ENCODE data around the gene SLC9A5. TPM values are rescaled to one million over a fixed set of nuclear protein-coding genes. Genes with fewer than 3 reads are reported as not detected.

The SLC9A5 gene
- 2.8 TPM for total RNA-seq
- long read RNA-seq, partial matches to known transcripts = 3 of 5 reads
- long read RNA-seq, other reads (novel, unspliced or antisense) = 2 of 5 reads

- intact Hi-C loops (cut with DNase I) = no loop called here
- peak within 1 kb of the TSS; percentile 99 for H3K4me3 ChIP-seq
- no peaks in the 10 kb centered on the region for H3K9me3 ChIP-seq
- H3K4me1 ChIP-seq = peaks cover 46% of the 10 kb centered on the region
- TF ChIP-seq CTCF (IDR thresholded peaks at IDR 0.05) = no peak
- DNase-seq (peak; percentile 54), ATAC-seq (no peak)
- H3K36me3 ChIP-seq = no peaks in the 10 kb centered on the region
- peaks cover 11% of the 10 kb centered on the region for H3K27me3 ChIP-seq (ENCODE audit: low read depth)
- H3K27ac ChIP-seq = peak within 1 kb of the TSS; percentile 93
Measured at GRCh38 chr16:67248401-67249177, at the start of gene SLC9A5. Gene SLC9A5 (plus strand): TSS chr16:67248979. CDS start chr16:67249015, 36 bp downstream.

GRCh38 chr16:67199011-67199807 is 49.6 kb upstream of the SLC9A5 start, which contains the start of gene ELMO3:
Gene ELMO3 (plus strand): TSS chr16:67199131. CDS start chr16:67199327, 196 bp downstream.
- Histone ChIP-seq H3K4me1 (peaks cover 15% of the 10 kb centered on the region), H3K27me3 (ENCODE audit: low read depth) (no peaks in the 10 kb centered on the region), H3K36me3 (peaks cover 81% of the 10 kb centered on the region), H3K4me3 (peak within 1 kb of the TSS; percentile 58), H3K9me3 (no peaks in the 10 kb centered on the region), H3K27ac (peak within 1 kb of the TSS; percentile 71)
- intact Hi-C loops (cut with DNase I) = no loop called here
- TF ChIP-seq CTCF (IDR thresholded peaks at IDR 0.05) = peak; percentile 42
- DNase-seq (peak; percentile 77), ATAC-seq (peak; percentile 87 to 92)

- DNase-seq (no peak), ATAC-seq (peak; percentile 37 to 47)
- intact Hi-C loops (cut with DNase I) = no loop called here
- Histone ChIP-seq H3K4me3 (peak overlapping the region; percentile 58), H3K4me1 (peaks cover 13% of the 10 kb centered on the region), H3K27ac (no peak overlapping the region), H3K9me3 (no peaks in the 10 kb centered on the region), H3K27me3 (ENCODE audit: low read depth) (no peaks in the 10 kb centered on the region), H3K36me3 (peaks cover 76% of the 10 kb centered on the region)
- TF ChIP-seq CTCF (IDR thresholded peaks at IDR 0.05) = no peak
Measured at GRCh38 chr16:67199808-67200198, 49.0 kb upstream of the SLC9A5 start.

- no peaks in the 10 kb centered on the region for H3K27me3 ChIP-seq (ENCODE audit: low read depth)
- no peak overlapping the region for H3K27ac ChIP-seq
- TF ChIP-seq CTCF (IDR thresholded peaks at IDR 0.05) = no peak
- H3K9me3 ChIP-seq = no peaks in the 10 kb centered on the region
- peaks cover 69% of the 10 kb centered on the region for H3K36me3 ChIP-seq
- no peak for DNase-seq
- H3K4me1 ChIP-seq = peaks cover 13% of the 10 kb centered on the region
- no peak overlapping the region for H3K4me3 ChIP-seq
- ATAC-seq = no peak
- intact Hi-C loops (cut with DNase I) = no loop called here
Measured at GRCh38 chr16:67200491-67200890, 48.3 kb upstream of the SLC9A5 start.

- no peaks in the 10 kb centered on the region for H3K9me3 ChIP-seq
- no peak for DNase-seq
- H3K4me3 ChIP-seq = no peak overlapping the region
- intact Hi-C loops (cut with DNase I) = no loop called here
- H3K36me3 ChIP-seq = peaks cover 58% of the 10 kb centered on the region
- H3K27ac ChIP-seq = no peak overlapping the region
- H3K4me1 ChIP-seq = peaks cover 13% of the 10 kb centered on the region
- no peak for TF ChIP-seq CTCF (IDR thresholded peaks at IDR 0.05)
- no peaks in the 10 kb centered on the region for H3K27me3 ChIP-seq (ENCODE audit: low read depth)
- no peak for ATAC-seq
Measured at GRCh38 chr16:67201411-67202345, 47.1 kb upstream of the SLC9A5 start.

Data from lower lobe of right lung (tissue), 2 donors.